ENCODE results near the gene CYP27B1.
"Not testable (repeated sequence)": the region's sequence is repeated elsewhere in the genome, so short reads cannot be mapped to it uniquely, and the experiment has no call there.

The CYP27B1 gene

GRCh38 chr12:57720606-57721595 lies 46.0 kb downstream of the CYP27B1 start:
- DNase-seq, result no peak

- DNase-seq, result no peak
Measured at GRCh38 chr12:57719777-57720605, 46.9 kb downstream of the CYP27B1 start.

GRCh38 chr12:57718641-57719528 lies 48.0 kb downstream of the CYP27B1 start:
- DNase-seq, result no peak

- no peak for DNase-seq
Measured at GRCh38 chr12:57717846-57718640, 48.8 kb downstream of the CYP27B1 start.

- no peak for DNase-seq
Measured at GRCh38 chr12:57717131-57717530, 49.7 kb downstream of the CYP27B1 start.

- DNase-seq, result no peak
Measured at GRCh38 chr12:57716305-57716704, 50.6 kb downstream of the CYP27B1 start.

GRCh38 chr12:57715786-57716185 lies 51.1 kb downstream of the CYP27B1 start:
- DNase-seq, result no peak

GRCh38 chr12:57715036-57715748 lies 51.7 kb downstream of the CYP27B1 start:
- not testable (repeated sequence) for DNase-seq

GRCh38 chr12:57713209-57713608 lies 53.7 kb downstream of the CYP27B1 start:
- no peak for DNase-seq

- DNase-seq, result no peak
Measured at GRCh38 chr12:57712701-57713100, 54.2 kb downstream of the CYP27B1 start.
